Astrocyte (in vitro differentiated cells and primary cell): ENCODE results near the gene VPS41.

ENCODE experiments used
- CTCF ChIP-seq: IDR thresholded peaks from 2 replicates; pipeline ENCODE4 v1.5.1; 2011; ENCODE audit warnings: low read depth, mild to moderate bottlenecking, inconsistent platforms, low read length, moderate library complexity; ENCODE audit not compliant: insufficient read depth
- EZH2 ChIP-seq: IDR thresholded peaks from 2 replicates; pipeline ENCODE4 v1.6.1; 2012; ENCODE audit warnings: mild to moderate bottlenecking, low read length, inconsistent platforms; ENCODE audit not compliant: insufficient read depth

- TF ChIP-seq CTCF (no peak), EZH2 (no peak)
These were observed 30.1 kb downstream of the VPS41 start for GRCh38 chr7:38878694-38879457.
